ENCODE measurements around the gene NTSR1. TPM values are rescaled to one million over a fixed set of nuclear protein-coding genes. Genes with fewer than 3 reads are reported as not detected.

The NTSR1 gene
- total RNA-seq, 1 experiment from 2014 or later, result 7.8 TPM

DNA sequence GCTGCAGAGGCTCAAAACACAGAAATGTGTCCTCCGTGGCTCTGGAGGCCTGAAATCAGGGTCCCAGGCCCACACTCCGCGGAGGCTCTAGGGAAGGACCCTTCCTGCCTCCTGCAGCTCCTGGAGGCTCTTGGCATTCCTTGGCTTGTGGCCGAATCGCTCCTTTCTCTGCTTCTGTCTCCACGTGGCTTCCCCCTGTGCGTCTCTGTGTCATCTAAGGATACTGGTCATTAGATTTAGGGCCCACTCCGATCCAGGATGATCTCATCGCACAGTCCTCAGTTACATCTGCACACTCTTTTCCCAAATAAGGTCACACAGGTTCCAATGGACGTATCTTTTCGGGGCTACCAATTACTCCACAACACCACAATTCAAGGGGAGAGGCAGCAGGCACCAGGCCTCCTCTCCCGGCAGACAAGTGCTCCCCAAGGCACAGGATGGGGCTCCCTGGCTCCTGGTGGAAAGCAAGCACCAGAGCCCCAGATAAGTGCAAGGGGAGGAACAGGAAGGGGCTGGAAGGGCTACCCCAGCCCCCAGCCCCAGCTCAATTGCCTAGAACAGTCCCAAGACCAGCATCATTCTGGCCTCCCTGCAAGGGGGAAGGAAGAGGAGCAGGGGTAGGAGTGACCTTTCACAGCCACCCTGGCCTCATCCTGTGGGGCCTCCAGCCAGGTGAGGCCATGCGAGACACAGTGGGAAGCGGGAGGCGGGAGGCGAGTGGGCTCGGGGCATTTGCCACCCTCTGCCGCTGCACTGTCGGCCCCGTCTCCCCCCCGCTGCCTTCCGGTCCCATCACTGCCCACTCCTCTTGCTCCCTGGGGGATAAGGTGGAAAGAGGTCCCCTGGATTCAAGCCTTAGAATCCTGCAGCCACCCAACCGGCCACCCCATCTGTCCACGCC, 16.3 kb downstream of the NTSR1 start:
- Histone ChIP-seq H3K79me2 (ENCODE audit: low read length) (no peaks in the 10 kb centered on the region), H4K20me1 (ENCODE audit: low read length) (no peaks in the 10 kb centered on the region), H3K27ac (ENCODE audit: low read length) (no peak overlapping the region), H3K9ac (ENCODE audit: low read length) (no peak overlapping the region), H3K36me3 (ENCODE audit: low read depth, low read length) (no peaks in the 10 kb centered on the region), H3K9me3 (ENCODE audit: low read length) (no peaks in the 10 kb centered on the region), H3K4me1 (ENCODE audit: insufficient read depth, low read length) (no peaks in the 10 kb centered on the region), H3K9me2 (replicated peaks; ENCODE audit: low read length) (no peaks in the 10 kb centered on the region), H3K4me2 (ENCODE audit: low read length) (no peak overlapping the region), H2AFZ (ENCODE audit: low read length) (no peak overlapping the region), H3K27me3 (ENCODE audit: low read length) (no peaks in the 10 kb centered on the region), H3F3A (ENCODE audit: low read length, unreplicated experiment) (no peaks in the 10 kb centered on the region), H3K4me3 (ENCODE audit: low read length) (no peak overlapping the region)
- TF ChIP-seq, protein P1, sequence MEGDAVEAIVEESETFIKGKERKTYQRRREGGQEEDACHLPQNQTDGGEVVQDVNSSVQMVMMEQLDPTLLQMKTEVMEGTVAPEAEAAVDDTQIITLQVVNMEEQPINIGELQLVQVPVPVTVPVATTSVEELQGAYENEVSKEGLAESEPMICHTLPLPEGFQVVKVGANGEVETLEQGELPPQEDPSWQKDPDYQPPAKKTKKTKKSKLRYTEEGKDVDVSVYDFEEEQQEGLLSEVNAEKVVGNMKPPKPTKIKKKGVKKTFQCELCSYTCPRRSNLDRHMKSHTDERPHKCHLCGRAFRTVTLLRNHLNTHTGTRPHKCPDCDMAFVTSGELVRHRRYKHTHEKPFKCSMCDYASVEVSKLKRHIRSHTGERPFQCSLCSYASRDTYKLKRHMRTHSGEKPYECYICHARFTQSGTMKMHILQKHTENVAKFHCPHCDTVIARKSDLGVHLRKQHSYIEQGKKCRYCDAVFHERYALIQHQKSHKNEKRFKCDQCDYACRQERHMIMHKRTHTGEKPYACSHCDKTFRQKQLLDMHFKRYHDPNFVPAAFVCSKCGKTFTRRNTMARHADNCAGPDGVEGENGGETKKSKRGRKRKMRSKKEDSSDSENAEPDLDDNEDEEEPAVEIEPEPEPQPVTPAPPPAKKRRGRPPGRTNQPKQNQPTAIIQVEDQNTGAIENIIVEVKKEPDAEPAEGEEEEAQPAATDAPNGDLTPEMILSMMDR (conservative IDR thresholded peaks at IDR 0.05; ENCODE audit: low read depth, low read length), result no peak
- TF ChIP-seq EZH2 (IDR thresholded peaks at IDR 0.05; ENCODE audit: low read length, unreplicated experiment) (no peak), EZH2phosphoT487 (IDR thresholded peaks at IDR 0.05; ENCODE audit: borderline replicate concordance, low read length) (no peak)
- POLR2A ChIA-PET (ENCODE audit: unreplicated experiment), result no interaction called here
- DNase-seq (no peak), ATAC-seq (no peak)
- BruUV-seq (replicated peaks), result no TSS peak
- intact Hi-C loops (cut with micrococcal nuclease), result no loop called here
- CTCF ChIA-PET, result interaction anchor here (0.6 kb wide), 1 partner anchor 50 kb away, joined by 4 read pairs; no protein-coding TSS in a partner anchor

GRCh38 chr20:62725596-62726268, 17.1 kb downstream of the NTSR1 start:
- Histone ChIP-seq H2AFZ (ENCODE audit: low read length) (no peak overlapping the region), H3K9me3 (ENCODE audit: low read length) (no peaks in the 10 kb centered on the region), H3K4me3 (ENCODE audit: low read length) (no peak overlapping the region), H3K9me2 (replicated peaks; ENCODE audit: low read length) (no peaks in the 10 kb centered on the region), H3K27me3 (ENCODE audit: low read length) (no peaks in the 10 kb centered on the region), H3K9ac (ENCODE audit: low read length) (no peak overlapping the region), H3F3A (ENCODE audit: low read length, unreplicated experiment) (no peaks in the 10 kb centered on the region), H3K27ac (ENCODE audit: low read length) (no peak overlapping the region), H3K79me2 (ENCODE audit: low read length) (no peaks in the 10 kb centered on the region), H3K36me3 (ENCODE audit: low read depth, low read length) (no peaks in the 10 kb centered on the region), H4K20me1 (ENCODE audit: low read length) (no peaks in the 10 kb centered on the region), H3K4me2 (ENCODE audit: low read length) (no peak overlapping the region), H3K4me1 (ENCODE audit: insufficient read depth, low read length) (no peaks in the 10 kb centered on the region)
- ATAC-seq, result no peak
- CTCF ChIA-PET, result interaction anchor here (0.6 kb wide), 1 partner anchor 51 kb away, joined by 4 read pairs; no protein-coding TSS in a partner anchor
- no peak for DNase-seq
- POLR2A ChIA-PET (ENCODE audit: unreplicated experiment), result no interaction called here
- BruUV-seq (replicated peaks), result no TSS peak
- TF ChIP-seq EZH2 (IDR thresholded peaks at IDR 0.05; ENCODE audit: low read length, unreplicated experiment) (no peak), EZH2phosphoT487 (IDR thresholded peaks at IDR 0.05; ENCODE audit: borderline replicate concordance, low read length) (no peak)
- TF ChIP-seq, protein P1 (conservative IDR thresholded peaks at IDR 0.05; ENCODE audit: low read depth, low read length), result no peak
- intact Hi-C loops (cut with micrococcal nuclease), result no loop called here
